Ureter (tissue), 1 donor: Measurements from ENCODE around the gene CIRBP. TPM values are rescaled to one million over a fixed set of nuclear protein-coding genes. Genes with fewer than 3 reads are reported as not detected.
A peak's percentile ranks its signal among the peaks of the same experiment; 100 is the strongest.

ENCODE experiments used
- DNase-seq: peaks from one replicate; pipeline ENCODE4 v3.0.0-alpha.2; 2020; ENCODE audit warnings: low spot score
- total RNA-seq: library from RNA; stranded (reverse); gene quantifications from one replicate; pipeline ENCODE4 v1.2.4, GENCODE V29; 2023
- donor health status: DM: yes; HTN: yes; CAD: no.

Gene CIRBP
- total RNA-seq, 1 donor from 2014 or later, result 524 TPM

- peak; percentile 82 for DNase-seq
Observed at GRCh38 chr19:1266916-1267476, 2.1 kb upstream of the CIRBP start.

- DNase-seq, result peak; percentile 50
Observed at GRCh38 chr19:1267477-1268225, 1.5 kb upstream of the CIRBP start.

GRCh38 chr19:1268226-1269064, 687 bp upstream of the CIRBP start:
- no peak for DNase-seq

DNA sequence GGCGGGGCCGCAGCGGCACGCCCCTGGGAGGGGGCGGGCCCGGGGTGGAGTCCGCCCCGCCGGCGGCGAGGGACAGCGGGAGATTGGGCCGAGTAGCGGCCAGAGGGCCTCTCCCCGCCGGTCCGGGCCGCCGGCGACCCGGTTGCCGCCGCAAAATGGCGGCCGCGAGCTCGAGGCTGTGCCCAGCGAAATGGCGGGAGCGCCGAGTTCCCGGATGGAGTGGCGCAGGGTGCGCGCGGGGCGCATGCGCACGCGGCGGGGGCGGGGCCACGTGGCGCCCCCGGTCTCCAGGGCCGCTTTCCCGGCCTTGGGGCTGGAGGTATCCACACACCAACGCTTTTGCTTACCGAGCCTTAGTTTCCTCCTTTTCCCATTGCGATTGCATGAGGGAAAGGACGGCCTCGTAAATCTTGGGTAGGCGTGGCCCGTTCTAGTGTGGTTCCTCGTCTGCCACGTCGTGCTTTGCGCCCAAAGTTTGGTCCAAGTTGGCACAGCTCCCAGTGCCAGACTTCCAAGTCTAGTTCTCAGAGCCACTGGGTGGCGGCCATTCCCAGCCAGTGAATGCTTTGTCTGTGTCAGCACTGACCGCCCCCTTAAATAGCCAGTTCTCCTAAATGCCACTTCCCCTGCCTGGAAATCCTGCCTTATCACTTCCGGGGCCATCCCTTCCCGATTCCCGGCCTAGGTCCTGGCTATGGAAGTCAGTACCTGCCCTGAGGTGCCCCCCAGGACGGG, 513 bp downstream of the CIRBP start:
- peak; percentile 90 for DNase-seq

DNA sequence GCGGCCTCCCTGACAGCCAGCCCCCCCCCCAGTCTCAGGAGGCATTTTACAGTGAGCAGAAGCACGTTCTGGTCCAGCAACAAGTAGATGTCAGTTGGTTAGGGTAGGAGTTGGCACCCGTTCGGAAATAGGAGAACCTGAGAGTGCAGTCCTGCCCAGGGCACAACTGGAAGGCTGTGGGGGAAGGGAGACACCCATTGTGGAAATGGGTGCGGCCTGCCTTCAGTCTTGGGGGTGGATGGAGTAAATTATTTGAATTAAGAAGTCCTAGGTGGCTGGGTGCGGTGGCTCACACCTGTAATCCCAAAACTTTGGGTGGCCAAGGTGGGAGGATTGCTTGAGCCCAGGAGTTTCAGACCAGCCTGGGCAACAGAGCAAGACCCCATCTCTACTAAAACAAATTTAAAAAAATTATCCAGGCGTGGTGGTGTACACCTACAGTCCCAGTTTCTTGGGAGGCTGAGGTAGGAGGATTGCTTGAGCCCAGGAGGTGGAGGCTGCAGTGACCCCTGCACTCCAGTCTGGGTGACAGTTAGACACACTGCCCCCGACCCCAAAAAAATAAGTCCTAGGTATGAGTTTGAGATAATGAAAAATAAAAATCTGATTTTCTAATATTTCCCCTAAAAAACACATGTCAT, 1.2 kb downstream of the CIRBP start:
- no peak for DNase-seq

GRCh38 chr19:1270854-1271527, 1.9 kb downstream of the CIRBP start:
- DNase-seq, result no peak

GRCh38 chr19:1271528-1272422, 2.6 kb downstream of the CIRBP start:
- DNase-seq, result no peak

DNA sequence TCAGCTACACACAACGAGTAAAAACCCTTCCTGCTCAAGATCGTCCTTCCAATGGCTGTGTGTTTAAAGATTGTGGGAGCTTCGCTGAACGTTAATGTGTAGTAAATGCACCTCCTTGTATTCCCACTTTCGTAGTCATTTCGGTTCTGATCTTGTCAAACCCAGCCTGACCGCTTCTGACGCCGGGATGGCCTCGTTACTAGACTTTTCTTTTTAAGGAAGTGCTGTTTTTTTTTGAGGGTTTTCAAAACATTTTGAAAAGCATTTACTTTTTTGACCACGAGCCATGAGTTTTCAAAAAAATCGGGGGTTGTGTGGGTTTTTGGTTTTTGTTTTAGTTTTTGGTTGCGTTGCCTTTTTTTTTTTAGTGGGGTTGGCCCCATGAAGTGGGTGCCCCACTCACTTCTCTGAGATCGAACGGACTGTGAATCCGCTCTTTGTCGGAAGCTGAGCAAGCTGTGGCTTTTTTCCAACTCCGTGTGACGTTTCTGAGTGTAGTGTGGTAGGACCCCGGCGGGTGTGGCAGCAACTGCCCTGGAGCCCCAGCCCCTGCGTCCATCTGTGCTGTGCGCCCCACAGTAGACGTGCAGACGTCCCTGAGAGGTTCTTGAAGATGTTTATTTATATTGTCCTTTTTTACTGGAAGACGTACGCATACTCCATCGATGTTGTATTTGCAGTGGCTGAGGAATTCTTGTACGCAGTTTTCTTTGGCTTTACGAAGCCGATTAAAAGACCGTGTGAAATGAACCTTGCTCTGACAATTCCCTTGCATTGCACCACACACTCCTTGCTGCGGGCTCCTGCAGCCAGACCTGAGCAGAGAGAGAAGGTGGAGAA, 3.5 kb downstream of the CIRBP start:
- no peak for DNase-seq

GRCh38 chr19:1273263-1274041, 4.3 kb downstream of the CIRBP start:
- DNase-seq, result no peak

DNA sequence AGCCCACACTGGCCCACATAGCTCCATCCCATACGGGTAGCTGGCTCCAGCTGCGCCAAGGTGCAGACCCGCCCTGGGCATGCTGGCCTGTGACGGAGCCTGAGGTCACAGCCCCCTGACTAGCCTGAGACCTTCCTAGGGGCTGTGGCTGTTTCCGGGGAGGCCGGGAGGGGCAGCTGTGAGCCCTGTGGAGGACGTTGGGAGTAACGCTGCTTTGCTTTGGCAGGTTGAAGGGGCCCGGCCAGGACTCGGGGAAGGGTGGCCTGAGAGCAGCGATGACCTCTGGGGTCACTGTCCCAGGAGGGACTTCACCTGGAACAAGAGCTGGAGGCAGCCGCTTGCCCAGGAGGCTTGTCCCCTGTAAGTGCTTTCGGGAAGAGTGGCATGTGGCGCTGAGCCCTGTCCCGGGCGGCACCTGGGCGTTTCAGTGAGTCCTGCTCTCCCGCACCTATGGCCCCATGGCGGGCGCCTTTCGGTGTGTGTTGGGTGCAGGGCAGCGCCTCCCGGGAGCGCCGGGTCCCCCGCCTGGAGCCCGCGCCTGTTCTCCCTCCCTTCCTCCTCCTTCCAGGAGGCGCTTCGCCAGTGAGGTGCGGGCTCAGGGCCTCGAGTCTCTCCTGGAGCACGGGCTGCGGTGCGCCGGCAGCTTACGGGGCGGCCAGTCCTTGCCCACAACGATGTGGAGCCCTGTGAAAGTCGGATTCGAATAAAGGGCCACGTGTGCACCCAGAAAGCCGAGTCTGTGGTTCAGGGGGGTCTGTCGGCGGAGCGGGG, 5.1 kb downstream of the CIRBP start:
- no peak for DNase-seq

DNA sequence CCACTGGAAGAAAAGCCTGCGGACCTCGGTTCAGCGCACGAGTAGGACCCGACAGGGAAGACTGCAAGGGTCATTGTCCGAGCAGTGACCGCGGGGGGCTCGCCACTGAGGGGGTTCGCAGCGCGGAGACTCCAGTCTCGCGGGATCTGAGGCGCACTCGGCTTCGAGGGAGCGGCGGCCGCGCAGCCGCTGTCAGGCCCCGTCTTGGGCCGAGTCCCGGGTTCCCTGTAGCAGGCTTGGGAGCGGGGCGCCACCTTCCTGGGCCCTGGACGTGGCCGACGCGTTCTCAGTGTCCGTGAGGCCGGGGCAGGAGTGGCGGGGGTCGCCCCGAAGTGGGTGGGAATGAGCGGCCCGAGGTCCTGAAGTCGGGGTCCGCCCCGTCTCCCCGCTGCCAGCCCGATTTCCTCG, 5.7 kb downstream of the CIRBP start:
- no peak for DNase-seq

GRCh38 chr19:1275260-1275975, 6.3 kb downstream of the CIRBP start, which contains the start of gene FAM174C:
Gene FAM174C (plus strand): TSS chr19:1275530. CDS start chr19:1275550, 20 bp downstream.
- DNase-seq, result peak; percentile 98

DNA sequence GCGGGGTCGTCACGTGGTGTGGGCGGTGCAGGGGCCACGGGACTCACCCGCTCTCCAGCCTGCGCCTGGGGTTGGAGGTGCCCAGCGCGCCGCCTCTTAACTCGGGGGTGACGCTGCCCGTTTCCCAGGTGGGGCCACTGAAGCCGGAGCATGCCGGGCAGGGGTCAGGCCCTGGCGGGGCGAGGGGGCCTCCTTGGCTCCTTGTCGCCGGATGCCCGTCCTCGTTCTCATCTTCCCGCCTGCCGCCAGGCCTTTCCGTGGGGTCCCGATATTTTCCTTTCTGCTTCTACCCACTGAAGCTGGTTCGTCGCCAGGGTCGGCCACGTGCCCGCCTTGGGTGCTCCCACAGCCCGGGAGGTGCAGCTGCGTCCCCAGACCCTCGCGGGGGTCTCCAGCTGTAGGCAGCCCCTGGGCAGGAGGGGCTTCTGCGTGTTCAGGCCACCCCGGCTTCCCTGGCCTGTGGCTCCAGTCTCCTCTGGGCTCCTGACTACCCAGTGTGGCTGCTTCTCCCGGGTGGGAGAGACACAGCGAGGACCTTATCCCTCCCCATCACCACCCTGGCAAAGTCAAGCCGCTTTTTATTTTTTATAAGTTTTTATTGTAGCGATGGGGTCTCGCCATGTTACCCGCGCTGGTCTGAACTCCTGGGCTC, 7.0 kb downstream of the CIRBP start:
- no peak for DNase-seq

- no peak for DNase-seq
Observed at GRCh38 chr19:1276628-1277022, 7.5 kb downstream of the CIRBP start.

DNA sequence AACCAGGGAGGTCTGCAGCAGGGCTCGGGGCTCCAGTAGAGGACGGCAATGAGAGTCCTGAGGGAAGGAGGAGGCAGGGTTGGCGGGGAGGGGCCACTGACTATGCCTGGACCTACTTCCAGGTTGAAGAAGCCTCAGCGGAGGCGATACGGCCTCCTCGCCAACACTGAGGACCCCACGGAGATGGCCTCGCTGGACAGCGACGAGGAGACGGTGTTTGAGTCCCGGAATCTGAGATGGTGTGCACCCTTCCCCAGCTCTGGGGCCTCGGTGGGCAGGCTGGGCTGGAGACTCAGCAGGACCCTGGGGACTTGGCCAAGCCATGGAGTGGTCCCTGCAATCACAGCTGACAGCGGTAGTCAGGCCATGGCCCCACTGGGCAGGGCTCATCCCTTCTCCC, 7.9 kb downstream of the CIRBP start:
- DNase-seq, result no peak

GRCh38 chr19:1278074-1278473, 8.9 kb downstream of the CIRBP start:
- no peak for DNase-seq
